Muscle of leg (tissue), 16 donors: Measurements from ENCODE around the gene DKKL1. TPM values are rescaled to one million over a fixed set of nuclear protein-coding genes. Genes with fewer than 3 reads are reported as not detected.
"Not testable (repeated sequence)": the region's sequence is repeated elsewhere in the genome, so short reads cannot be mapped to it uniquely, and the experiment has no call there.

ENCODE experiments used
- DNase-seq: peaks from one replicate; pipeline ENCODE4 v3.0.0; 2013
- H3K27ac ChIP-seq: one replicate; pipeline ENCODE4 v1.5.1; 2013; ENCODE audit warnings: mild to moderate bottlenecking, low read length, control low read depth
- H3K27me3 ChIP-seq: one replicate; pipeline ENCODE4 v1.6.1; 2013; ENCODE audit warnings: low read length; ENCODE audit not compliant: control insufficient read depth, insufficient read depth
- H3K36me3 ChIP-seq: one replicate; pipeline ENCODE4 v1.6.1; 2013; ENCODE audit warnings: low read length; ENCODE audit not compliant: control insufficient read depth, insufficient read depth
- H3K4me1 ChIP-seq: one replicate; pipeline ENCODE4 v1.6.1; 2013; ENCODE audit warnings: low read length; ENCODE audit not compliant: control insufficient read depth, insufficient read depth
- H3K4me3 ChIP-seq: one replicate; pipeline ENCODE4 v1.5.1; 2013; ENCODE audit warnings: low read length, control low read depth
- H3K9me3 ChIP-seq: replicated peaks from 2 replicates; pipeline ENCODE4 v1.6.1; 2013; ENCODE audit warnings: low read depth, low read length; ENCODE audit not compliant: control insufficient read depth
- WGBS: methylation state at CpG from one replicate; pipeline ENCODE4 v1.1.5; 2013; ENCODE audit warnings: missing lambda C conversion rate; ENCODE audit not compliant: insufficient coverage; 5-methylcytosine and 5-hydroxymethylcytosine counted together
- long read RNA-seq, 11 donors: transcript quantifications; one replicate each; lab custom pipeline, GENCODE V29; 2026
- polyA plus RNA-seq, 8 donors: library from polyadenylated mRNA; unstranded; fragments of 120-200 nt; gene quantifications; one replicate each; pipeline versions ENCODE4 v1.2.1 to v1.2.3, GENCODE V29; 2013; ENCODE audit warnings: inconsistent platforms in 1 of 8, low replicate concordance in 1 of 8; ENCODE audit not compliant: insufficient read length in 8 of 8, insufficient read depth in 1 of 8
- total RNA-seq: library from RNA; stranded (reverse); fragments of 120-200 nt; gene quantifications from one replicate; pipeline ENCODE4 v1.2.4, GENCODE V29; 2013

DKKL1 gene
- total RNA-seq (1.4 TPM), polyA plus RNA-seq (1 to 10 TPM; 1.6 to 4.0 (median 3.1) TPM)
- long read RNA-seq, donor 1 = 0 reads
- long read RNA-seq, donor 2 = 0 reads
- long read RNA-seq, donor 3 = 0 reads
- long read RNA-seq, donor 4 = 0 reads
- long read RNA-seq, donor 5 = 0 reads
- long read RNA-seq, donor 6 = 0 reads
- long read RNA-seq, donor 7, partial matches to known transcripts = 0 of 1 reads
- long read RNA-seq, donor 7, other reads (novel, unspliced or antisense) = 0 of 1 reads
- long read RNA-seq, donor 8, partial matches to known transcripts = 0 of 3 reads
- long read RNA-seq, donor 8, other reads (novel, unspliced or antisense) = 0 of 3 reads
- long read RNA-seq, donor 9, partial matches to known transcripts = 0 of 1 reads
- long read RNA-seq, donor 9, other reads (novel, unspliced or antisense) = 0 of 1 reads
- long read RNA-seq, donor 10 = 0 reads
- long read RNA-seq, donor 11 = 0 reads

GRCh38 chr19:49363268-49364082, at the start of gene DKKL1:
Gene DKKL1, plus strand, starts transcription at chr19:49363877. Its CDS starts 122 bp downstream, at chr19:49363999.
- Histone ChIP-seq H3K36me3 (peaks cover 13% of the 10 kb centered on the region), H3K4me1 (peaks cover 30% of the 10 kb centered on the region), H3K4me3 (peak within 1 kb of the TSS; percentile 100), H3K27ac (peak within 1 kb of the TSS; percentile 96), H3K9me3 (no peaks in the 10 kb centered on the region), H3K27me3 (peaks cover 2% of the 10 kb centered on the region)
- 1% methylated on average over 44 of the region's 46 CpGs for WGBS
- DNase-seq = peak; percentile 98

GRCh38 chr19:49315111-49315510, 48.6 kb upstream of the DKKL1 start:
- Histone ChIP-seq H3K36me3 (peaks cover 2% of the 10 kb centered on the region), H3K9me3 (peaks cover 12% of the 10 kb centered on the region), H3K4me3 (no peak overlapping the region), H3K27ac (no peak overlapping the region), H3K27me3 (no peaks in the 10 kb centered on the region), H3K4me1 (no peaks in the 10 kb centered on the region)
- DNase-seq = no peak
- no CpG with 5 or more reads among the region's 1 CpG for WGBS

GRCh38 chr19:49316284-49316683, 47.4 kb upstream of the DKKL1 start:
- H3K36me3 ChIP-seq = no peaks in the 10 kb centered on the region
- peaks cover 12% of the 10 kb centered on the region for H3K9me3 ChIP-seq
- H3K4me1 ChIP-seq = no peaks in the 10 kb centered on the region
- no peaks in the 10 kb centered on the region for H3K27me3 ChIP-seq
- H3K4me3 ChIP-seq = no peak overlapping the region
- DNase-seq = no peak
- no peak overlapping the region for H3K27ac ChIP-seq

GRCh38 chr19:49318296-49318695, 45.4 kb upstream of the DKKL1 start:
- Histone ChIP-seq H3K4me3 (no peak overlapping the region), H3K4me1 (no peaks in the 10 kb centered on the region), H3K36me3 (no peaks in the 10 kb centered on the region), H3K9me3 (peaks cover 15% of the 10 kb centered on the region), H3K27me3 (no peaks in the 10 kb centered on the region), H3K27ac (no peak overlapping the region)
- DNase-seq = no peak

GRCh38 chr19:49324801-49325576, 38.7 kb upstream of the DKKL1 start, which contains the start of gene SLC6A16:
Gene SLC6A16, minus strand, starts transcription at chr19:49325191. Its CDS starts 13,844 bp downstream, at chr19:49311347.
- Histone ChIP-seq H3K4me3 (no peak within 1 kb of the TSS), H3K27me3 (no peaks in the 10 kb centered on the region), H3K27ac (no peak within 1 kb of the TSS), H3K4me1 (no peaks in the 10 kb centered on the region), H3K9me3 (peaks cover 4% of the 10 kb centered on the region), H3K36me3 (peaks cover 3% of the 10 kb centered on the region)
- DNase-seq = no peak
- WGBS = 95% methylated on average over 24 of the region's 38 CpGs

GRCh38 chr19:49325756-49326155, 37.9 kb upstream of the DKKL1 start:
- not testable (repeated sequence) for H3K36me3 ChIP-seq, DNase-seq
- 100% methylated on average over 2 of the region's 13 CpGs for WGBS

GRCh38 chr19:49326165-49326704, 37.4 kb upstream of the DKKL1 start:
- Histone ChIP-seq H3K36me3 (peaks cover 5% of the 10 kb centered on the region), H3K9me3 (peaks cover 4% of the 10 kb centered on the region), H3K4me3 (no peak overlapping the region), H3K27ac (no peak overlapping the region), H3K4me1 (no peaks in the 10 kb centered on the region), H3K27me3 (no peaks in the 10 kb centered on the region)
- no peak for DNase-seq
- no CpG with 5 or more reads among the region's 3 CpGs for WGBS

More at GRCh38 chr19:49325756-49326155, 37.9 kb upstream of the DKKL1 start:
- H3K27me3 ChIP-seq, H3K9me3 ChIP-seq, H3K27ac ChIP-seq, H3K4me1 ChIP-seq, H3K4me3 ChIP-seq: not testable (repeated sequence)

GRCh38 chr19:49327878-49328544, 35.7 kb upstream of the DKKL1 start:
- DNase-seq = no peak
- Histone ChIP-seq H3K27me3 (no peaks in the 10 kb centered on the region), H3K9me3 (peaks cover under 1% of the 10 kb centered on the region), H3K4me3 (no peak overlapping the region), H3K27ac (no peak overlapping the region), H3K4me1 (no peaks in the 10 kb centered on the region), H3K36me3 (peaks cover 5% of the 10 kb centered on the region)
- WGBS = 60% methylated on average over 2 of the region's 2 CpGs

- DNase-seq = no peak
- H3K36me3 ChIP-seq = peaks cover 5% of the 10 kb centered on the region
- no peaks in the 10 kb centered on the region for H3K9me3 ChIP-seq
- H3K4me1 ChIP-seq = no peaks in the 10 kb centered on the region
- H3K4me3 ChIP-seq = no peak overlapping the region
- WGBS = no CpG with 5 or more reads among the region's 2 CpGs
- no peak overlapping the region for H3K27ac ChIP-seq
- H3K27me3 ChIP-seq = no peaks in the 10 kb centered on the region
These were observed 34.9 kb upstream of the DKKL1 start for GRCh38 chr19:49328741-49329140.
